Bronchial epithelial cell (primary cell): ENCODE results near the gene BAHCC1. TPM values are rescaled to one million over a fixed set of nuclear protein-coding genes. Genes with fewer than 3 reads are reported as not detected.
A peak's percentile ranks its signal among the peaks of the same experiment; 100 is the strongest.

Source experiments
- DNase-seq: peaks from one replicate; pipeline ENCODE4 v3.0.0-alpha.2; 2010; ENCODE audit warnings: low read depth
- FAIRE-seq: peaks from 2 replicates; lab custom pipeline; 2011; peaks lifted over from hg19 to GRCh38; lab: Jason Lieb, UNC
- H3K27me3 ChIP-seq: 2 replicates; pipeline ENCODE4 v1.5.1; 2011; ENCODE audit warnings: low read length; ENCODE audit not compliant: control insufficient read depth, insufficient read depth
- H3K36me3 ChIP-seq: 2 replicates; pipeline ENCODE4 v1.5.1; 2011; ENCODE audit warnings: low read length; ENCODE audit not compliant: control insufficient read depth, insufficient read depth
- H3K4me3 ChIP-seq: 2 replicates; pipeline ENCODE4 v1.5.1; 2011; ENCODE audit warnings: mild to moderate bottlenecking, low read depth, low read length, control low read depth
- total RNA-seq: library from RNA; depleted of rRNA; stranded (reverse); fragments of >200 nt; gene quantifications from 2 replicates; pipeline ENCODE4 v1.2.1, GENCODE V29; 2014
- TF ChIP-seq, protein P1 (sequence below): IDR thresholded peaks from 2 replicates; pipeline ENCODE4 v1.5.1; 2011; ENCODE audit warnings: mild to moderate bottlenecking, moderate library complexity, low read length, control low read depth, inconsistent platforms; ENCODE audit not compliant: insufficient read depth, severe bottlenecking

BAHCC1 gene
- total RNA-seq, 1 donor from 2014 or later = 0.79 TPM

DNA sequence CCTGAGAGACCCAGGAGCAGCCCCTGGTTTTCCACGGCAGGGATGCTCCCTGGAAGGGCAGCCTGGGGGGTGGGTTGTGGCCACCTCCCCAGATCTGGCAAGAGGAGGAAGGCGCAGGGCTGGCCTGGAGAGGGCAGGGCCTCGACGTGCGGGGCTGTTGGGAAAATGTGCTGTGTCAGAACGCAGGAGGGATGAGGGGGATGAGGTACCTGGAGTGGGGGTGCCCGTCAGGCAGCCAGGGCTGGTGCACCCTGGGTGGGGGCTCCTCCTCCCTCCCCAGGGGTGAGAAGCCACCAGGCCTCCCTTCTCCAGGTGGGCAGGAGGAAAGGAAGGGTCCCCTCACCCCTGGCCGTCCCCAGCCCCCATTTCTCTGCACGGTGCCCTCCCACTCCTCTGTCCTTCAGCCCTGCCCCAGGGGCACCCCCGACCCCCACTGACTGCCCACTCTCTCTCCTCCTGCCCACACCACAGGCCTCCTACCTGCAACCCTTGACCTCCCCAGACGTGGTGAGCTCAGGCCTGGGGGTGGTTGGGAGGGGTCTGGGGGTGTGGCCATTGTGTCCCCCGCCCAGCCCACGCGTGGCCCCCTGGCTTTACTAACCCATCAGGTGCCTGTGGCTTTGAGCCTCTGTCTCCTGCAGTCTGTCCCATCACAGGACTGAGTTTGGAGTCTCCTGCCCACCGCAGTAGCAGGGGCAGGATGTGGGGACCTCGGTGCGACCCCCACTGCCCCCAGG lies 39.6 kb downstream of the BAHCC1 start:
- FAIRE-seq (no peak), DNase-seq (no peak)
- Histone ChIP-seq H3K36me3 (no peaks in the 10 kb centered on the region), H3K4me3 (no peak overlapping the region), H3K27me3 (peaks cover 5% of the 10 kb centered on the region)
- TF ChIP-seq, protein P1, sequence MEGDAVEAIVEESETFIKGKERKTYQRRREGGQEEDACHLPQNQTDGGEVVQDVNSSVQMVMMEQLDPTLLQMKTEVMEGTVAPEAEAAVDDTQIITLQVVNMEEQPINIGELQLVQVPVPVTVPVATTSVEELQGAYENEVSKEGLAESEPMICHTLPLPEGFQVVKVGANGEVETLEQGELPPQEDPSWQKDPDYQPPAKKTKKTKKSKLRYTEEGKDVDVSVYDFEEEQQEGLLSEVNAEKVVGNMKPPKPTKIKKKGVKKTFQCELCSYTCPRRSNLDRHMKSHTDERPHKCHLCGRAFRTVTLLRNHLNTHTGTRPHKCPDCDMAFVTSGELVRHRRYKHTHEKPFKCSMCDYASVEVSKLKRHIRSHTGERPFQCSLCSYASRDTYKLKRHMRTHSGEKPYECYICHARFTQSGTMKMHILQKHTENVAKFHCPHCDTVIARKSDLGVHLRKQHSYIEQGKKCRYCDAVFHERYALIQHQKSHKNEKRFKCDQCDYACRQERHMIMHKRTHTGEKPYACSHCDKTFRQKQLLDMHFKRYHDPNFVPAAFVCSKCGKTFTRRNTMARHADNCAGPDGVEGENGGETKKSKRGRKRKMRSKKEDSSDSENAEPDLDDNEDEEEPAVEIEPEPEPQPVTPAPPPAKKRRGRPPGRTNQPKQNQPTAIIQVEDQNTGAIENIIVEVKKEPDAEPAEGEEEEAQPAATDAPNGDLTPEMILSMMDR = no peak

DNA sequence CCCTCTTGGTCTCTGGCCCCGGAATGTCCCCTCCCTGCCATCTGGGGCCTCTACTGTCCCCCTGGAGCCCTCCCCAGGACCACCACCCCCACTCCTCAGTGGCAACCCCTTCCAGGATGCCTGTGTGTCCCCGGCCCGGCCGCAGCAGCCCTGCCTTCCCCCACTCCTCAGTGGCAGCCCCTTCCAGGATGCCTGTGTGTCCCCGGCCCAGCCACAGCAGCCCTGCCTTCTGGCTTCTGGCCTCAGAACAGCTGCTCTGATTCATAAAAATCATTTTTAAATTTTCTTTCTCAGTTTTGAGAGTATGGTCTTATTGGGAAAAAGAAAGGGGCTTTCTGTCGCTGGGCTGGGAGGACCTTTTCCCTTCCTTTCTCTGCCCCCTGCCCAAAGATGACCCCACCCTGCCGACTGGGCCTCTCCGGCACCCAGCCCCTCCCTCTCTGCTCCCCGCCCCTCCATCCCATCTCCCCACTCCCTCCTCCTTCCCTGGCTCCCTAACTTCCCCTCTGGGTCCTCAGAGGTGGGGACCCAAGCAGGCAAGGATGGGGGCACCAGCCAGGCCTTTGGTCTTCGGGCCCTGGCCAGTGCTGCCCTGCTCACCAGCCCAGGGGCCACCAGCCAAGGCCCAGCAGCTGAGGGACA lies 40.5 kb downstream of the BAHCC1 start:
- TF ChIP-seq, protein P1 = no peak
- FAIRE-seq (no peak), DNase-seq (no peak)
- H3K4me3 ChIP-seq = no peak overlapping the region
- H3K27me3 ChIP-seq = peaks cover 5% of the 10 kb centered on the region
- no peaks in the 10 kb centered on the region for H3K36me3 ChIP-seq

DNA sequence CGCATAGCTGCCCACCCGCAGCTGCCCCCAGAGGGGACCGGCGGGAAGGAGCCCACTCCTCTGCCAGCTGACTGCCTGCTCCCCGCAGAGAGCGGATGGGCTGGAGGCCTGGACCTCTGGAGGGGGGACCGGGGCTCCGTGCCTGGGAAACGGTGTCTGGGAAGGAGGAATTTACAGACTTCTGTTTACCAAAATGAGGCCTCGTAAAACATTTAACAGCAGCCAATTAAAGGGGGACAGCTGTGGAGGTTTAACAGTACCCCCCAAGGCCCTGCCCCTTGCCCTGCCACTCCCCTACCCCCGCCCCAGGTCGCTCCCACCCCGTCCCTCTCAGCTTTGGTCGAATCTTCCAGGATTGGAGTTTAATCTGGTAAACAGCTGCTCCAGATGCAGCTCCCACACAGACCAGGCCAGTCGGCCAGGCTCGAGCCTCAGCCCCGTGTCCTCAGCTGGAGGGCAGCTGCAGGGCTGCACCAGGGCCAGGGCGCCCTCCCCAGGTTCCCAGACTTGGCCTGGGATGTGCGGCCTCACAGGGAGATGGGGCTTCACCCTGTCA lies 41.1 kb downstream of the BAHCC1 start:
- Histone ChIP-seq H3K4me3 (no peak overlapping the region), H3K36me3 (no peaks in the 10 kb centered on the region), H3K27me3 (peaks cover 5% of the 10 kb centered on the region)
- DNase-seq (no peak), FAIRE-seq (no peak)
- TF ChIP-seq, protein P1 = no peak

DNA sequence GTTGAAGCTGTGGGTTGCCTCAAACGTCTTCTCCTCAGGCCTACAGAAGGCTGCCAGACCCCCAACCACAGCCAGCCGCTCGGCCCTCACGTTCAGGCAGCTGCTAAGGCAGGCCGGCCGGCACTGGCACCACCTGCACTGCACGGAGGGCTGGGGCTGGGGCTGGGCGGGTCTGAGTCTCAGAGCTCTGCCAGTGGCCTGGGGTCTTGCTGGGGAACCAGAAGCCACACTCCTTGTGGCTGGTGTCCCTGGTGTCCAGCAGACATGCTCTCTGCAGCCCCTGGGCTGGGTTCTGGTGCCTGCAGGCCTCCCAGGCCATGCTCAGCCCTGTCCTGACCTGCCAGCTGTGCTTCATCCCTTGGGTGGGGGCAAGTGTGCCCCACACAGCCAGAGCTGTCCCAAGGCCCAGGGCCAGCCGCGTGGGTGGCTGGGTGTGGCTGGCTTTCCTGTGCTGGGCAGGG lies 42.0 kb downstream of the BAHCC1 start:
- Histone ChIP-seq H3K36me3 (no peaks in the 10 kb centered on the region), H3K4me3 (no peak overlapping the region), H3K27me3 (peaks cover 3% of the 10 kb centered on the region)
- TF ChIP-seq, protein P1 = no peak
- FAIRE-seq (no peak), DNase-seq (peak; percentile 27)

DNA sequence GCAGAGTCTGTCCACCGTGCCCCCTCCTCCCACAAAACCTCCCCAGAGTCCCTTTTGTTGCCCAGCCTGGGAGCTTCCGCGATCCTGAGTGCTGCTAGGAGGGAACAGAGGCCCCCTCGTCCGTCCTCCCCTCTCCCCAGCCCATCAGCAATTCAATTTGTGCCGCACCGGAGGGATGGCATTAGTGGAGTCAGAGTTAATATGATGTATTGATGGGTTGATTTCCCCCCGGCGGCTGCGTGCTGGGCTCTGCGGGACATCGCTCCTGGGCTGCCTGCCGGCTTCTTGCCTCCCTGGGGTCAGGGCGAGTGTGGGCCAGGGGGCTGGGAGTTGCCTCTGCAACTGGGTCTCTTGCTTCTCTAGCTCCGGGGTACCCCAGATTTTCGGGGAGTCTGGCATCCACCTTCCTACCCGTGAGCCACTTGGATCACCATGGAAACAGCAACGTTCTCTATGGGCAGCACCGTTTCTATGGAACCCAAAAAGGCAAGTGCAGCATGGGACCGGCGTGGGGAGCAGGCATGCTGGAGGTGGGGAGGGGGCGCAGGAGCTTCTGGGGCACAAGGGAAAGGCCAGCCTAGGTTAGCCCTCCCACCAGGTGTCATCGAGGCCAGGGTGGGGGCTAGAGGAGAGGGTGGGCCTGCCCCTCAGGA lies 42.9 kb downstream of the BAHCC1 start:
- H3K27me3 ChIP-seq = peaks cover 3% of the 10 kb centered on the region
- TF ChIP-seq, protein P1 = no peak
- FAIRE-seq = no peak
- no peak for DNase-seq
- no peak overlapping the region for H3K4me3 ChIP-seq
- H3K36me3 ChIP-seq = no peaks in the 10 kb centered on the region
